NCI-H345 treated with DMSO at 0.1 percent for 48 hours (cell line): Measurements from ENCODE around the gene TCAIM.

ENCODE experiments used
- DNase-seq: peaks from one replicate; lab custom pipeline; 2025; ENCODE audit not compliant: unreplicated experiment; lab: John Stamatoyannopoulos, UW

Gene TCAIM

DNA sequence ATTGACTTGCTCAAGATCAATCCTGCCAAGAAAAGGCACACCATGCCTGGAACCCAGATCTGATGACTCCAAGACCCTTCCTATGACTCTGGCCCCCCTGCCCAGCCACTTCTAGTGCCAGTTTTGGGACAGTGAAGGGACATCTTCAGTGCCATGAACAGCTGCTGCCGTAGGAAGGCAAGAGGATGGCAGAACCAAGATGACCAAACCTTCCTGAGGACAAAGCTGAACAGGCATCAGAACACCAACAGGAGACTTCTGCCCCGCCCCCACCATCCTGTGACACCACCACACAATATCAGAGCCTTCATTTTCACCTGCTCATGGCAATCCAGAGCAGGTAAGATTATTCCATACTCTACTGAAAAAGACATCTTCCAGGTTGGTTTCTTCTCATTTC, 105.9 kb downstream of the TCAIM start:
- DNase-seq: no peak

- no peak for DNase-seq
Measured at GRCh38 chr3:44444896-44445691, 106.5 kb downstream of the TCAIM start.

DNA sequence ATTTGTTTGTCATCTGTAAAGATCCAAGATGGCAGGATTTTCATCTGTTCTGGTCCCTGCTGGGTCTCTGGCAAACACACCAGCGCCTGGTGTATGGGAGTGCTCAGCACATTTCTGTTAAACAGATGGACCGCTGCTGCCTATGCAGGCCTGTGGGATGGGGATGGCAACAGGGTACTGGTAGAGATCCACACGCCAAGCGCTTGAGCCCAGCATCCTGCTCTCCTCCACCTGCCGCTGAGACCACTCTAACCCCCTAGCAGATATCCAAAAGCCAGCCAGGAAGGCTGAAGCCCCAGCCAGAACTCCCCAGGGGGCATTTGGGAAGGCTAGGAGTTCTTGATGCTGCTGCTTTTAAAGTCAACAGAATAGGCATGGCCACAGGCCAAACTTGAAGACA, 107.2 kb downstream of the TCAIM start:
- DNase-seq: no peak

DNA sequence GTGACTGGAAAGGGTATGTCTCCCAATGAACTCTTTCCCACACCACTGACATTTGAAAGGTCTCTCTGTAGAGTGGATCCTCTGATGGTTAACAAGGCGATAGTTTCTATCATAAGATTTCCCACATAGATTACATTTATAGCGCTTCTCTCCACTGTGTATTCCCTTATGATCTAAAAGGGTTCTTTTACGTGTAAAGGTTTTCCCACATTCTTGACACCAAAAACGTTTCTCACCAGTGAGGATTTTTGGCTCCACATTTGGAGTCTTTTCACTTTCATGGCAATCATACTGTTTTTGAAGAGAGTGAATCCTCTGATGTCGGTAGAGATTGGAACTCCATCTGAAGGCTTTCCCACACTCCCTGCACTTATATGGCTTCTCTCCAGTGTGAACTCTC, 108.4 kb downstream of the TCAIM start:
- DNase-seq: no peak

DNA sequence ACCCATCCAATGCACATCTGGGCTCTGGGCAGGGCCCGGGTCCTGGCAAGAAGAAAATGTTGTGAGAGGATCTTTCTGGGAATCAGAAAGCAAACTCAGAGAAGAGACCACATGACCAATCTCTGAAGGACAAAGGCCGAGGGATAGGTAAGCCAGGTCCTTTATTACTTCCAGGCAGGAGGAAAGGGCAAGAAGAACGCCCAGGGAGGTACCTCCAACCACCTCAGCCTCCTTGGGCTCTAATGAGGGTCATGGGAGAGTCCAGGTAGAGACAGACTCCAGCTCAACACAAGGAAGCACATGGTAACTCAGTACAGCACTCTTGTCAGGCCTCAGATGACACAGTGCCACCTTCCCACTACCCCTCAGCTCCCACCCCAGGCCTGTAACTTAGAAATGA, 112.9 kb downstream of the TCAIM start:
- DNase-seq: no peak

GRCh38 chr3:44454258-44454657, 115.7 kb downstream of the TCAIM start:
- no peak for DNase-seq

DNA sequence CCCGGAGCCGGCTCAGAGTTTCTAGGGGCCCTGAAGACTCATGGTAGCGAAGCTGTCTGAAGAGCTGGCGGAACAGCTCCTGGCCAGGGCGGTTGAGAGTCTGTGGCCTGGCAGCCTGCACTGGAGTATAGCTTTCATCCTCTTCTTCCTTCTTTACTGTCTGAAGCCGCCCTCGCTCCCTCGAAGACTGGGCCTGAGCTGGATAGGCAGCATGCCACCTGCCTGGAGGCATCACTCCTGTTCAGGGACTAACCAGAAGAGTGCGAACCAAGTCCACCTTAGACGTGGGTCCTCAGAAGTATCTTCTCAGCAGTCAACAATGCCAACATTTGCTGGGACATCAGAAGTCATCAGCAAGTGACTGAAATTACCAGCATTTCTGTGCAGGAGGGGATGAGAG, 116.8 kb downstream of the TCAIM start:
- no peak for DNase-seq
